Type B pancreatic cell (in vitro differentiated cells): ENCODE measurements around the gene ESYT1. TPM values are rescaled to one million over a fixed set of nuclear protein-coding genes. Genes with fewer than 3 reads are reported as not detected.

Experiments
- total RNA-seq: library from RNA; stranded (reverse); gene quantifications from 2 replicates; pipeline ENCODE4 v1.2.1, GENCODE V29; 2021; ENCODE audit warnings: low replicate concordance

ESYT1 gene
- total RNA-seq, 1 donor from 2014 or later = 96.3 TPM

Other genes starting within 250 kb of the ESYT1 start
- 28.0 and 33.7 TPM in 2 replicates for gene PYM1, start 200.4 kb upstream of the ESYT1 start, total RNA-seq
- gene DGKA, start 197.1 kb upstream of the ESYT1 start, total RNA-seq = 28.6 and 46.6 TPM in 2 replicates
- gene PMEL, start 162.2 kb upstream of the ESYT1 start, total RNA-seq = 1.4 and 136 TPM in 2 replicates
- 52.8 and 82.8 TPM in 2 replicates for gene CDK2, start 161.4 kb upstream of the ESYT1 start, total RNA-seq
- 105 and 131 TPM in 2 replicates for gene RAB5B, start 154.2 kb upstream of the ESYT1 start, total RNA-seq
- gene SUOX, start 131.0 kb upstream of the ESYT1 start, total RNA-seq = 28.4 and 34.6 TPM in 2 replicates
- gene IKZF4, start 107.2 kb upstream of the ESYT1 start, total RNA-seq = 6.1 and 21.0 TPM in 2 replicates
- gene RPS26, start 86.3 kb upstream of the ESYT1 start, total RNA-seq = 20.2 and 38.7 TPM in 2 replicates
- 76.5 and 176 TPM in 2 replicates for gene ERBB3, start 48.1 kb upstream of the ESYT1 start, total RNA-seq
- 115 and 141 TPM in 2 replicates for gene PA2G4, start 23.7 kb upstream of the ESYT1 start, total RNA-seq
- gene RPL41, start 11.6 kb upstream of the ESYT1 start, total RNA-seq = 4,566 and 4,714 TPM in 2 replicates
- gene ZC3H10, start 10.0 kb upstream of the ESYT1 start, total RNA-seq = 11.6 and 12.1 TPM in 2 replicates
- gene MYL6B, start 24.3 kb downstream of the ESYT1 start, total RNA-seq = 66.2 and 161 TPM in 2 replicates
- 1,223 and 1,943 TPM in 2 replicates for gene MYL6, start 30.1 kb downstream of the ESYT1 start, total RNA-seq
- 92.8 and 147 TPM in 2 replicates for gene SMARCC2, start 61.2 kb downstream of the ESYT1 start, total RNA-seq
- 33.7 and 37.7 TPM in 2 replicates for gene RNF41, start 93.7 kb downstream of the ESYT1 start, total RNA-seq
- 37.5 and 40.0 TPM in 2 replicates for gene NABP2, start 96.1 kb downstream of the ESYT1 start, total RNA-seq
- gene SLC39A5, start 101.8 kb downstream of the ESYT1 start, total RNA-seq = 23.0 and 37.7 TPM in 2 replicates
- gene ANKRD52, start 130.1 kb downstream of the ESYT1 start, total RNA-seq = 52.9 and 56.1 TPM in 2 replicates
- 21.3 and 26.4 TPM in 2 replicates for gene COQ10A, start 138.7 kb downstream of the ESYT1 start, total RNA-seq
- gene CS, start 172.1 kb downstream of the ESYT1 start, total RNA-seq = 278 and 290 TPM in 2 replicates
- gene CNPY2, start 187.7 kb downstream of the ESYT1 start, total RNA-seq = 194 and 217 TPM in 2 replicates
- 58.3 and 77.5 TPM in 2 replicates for gene PAN2, start 205.7 kb downstream of the ESYT1 start, total RNA-seq
- gene IL23A, start 210.6 kb downstream of the ESYT1 start, total RNA-seq = 0.48 and 1.3 TPM in 2 replicates
- gene STAT2, start 231.8 kb downstream of the ESYT1 start, total RNA-seq = 132 and 139 TPM in 2 replicates
- not detected in 2 replicates for gene APOF, start 234.6 kb downstream of the ESYT1 start, total RNA-seq